Stimulated activated CD4-positive, alpha-beta T cell treated with anti-CD3 and anti-CD28 coated beads, Interleukin-4, amount 100 ng/mL, for 24 hours (primary cell): ENCODE results near the gene FAR2.
A peak's percentile ranks its signal among the peaks of the same experiment; 100 is the strongest.
"Not testable (repeated sequence)": the region's sequence is repeated elsewhere in the genome, so short reads cannot be mapped to it uniquely, and the experiment has no call there.

Experiments used
- DNase-seq: peaks from one replicate; pipeline ENCODE4 v3.0.0-alpha.2; 2020

FAR2 gene

DNA sequence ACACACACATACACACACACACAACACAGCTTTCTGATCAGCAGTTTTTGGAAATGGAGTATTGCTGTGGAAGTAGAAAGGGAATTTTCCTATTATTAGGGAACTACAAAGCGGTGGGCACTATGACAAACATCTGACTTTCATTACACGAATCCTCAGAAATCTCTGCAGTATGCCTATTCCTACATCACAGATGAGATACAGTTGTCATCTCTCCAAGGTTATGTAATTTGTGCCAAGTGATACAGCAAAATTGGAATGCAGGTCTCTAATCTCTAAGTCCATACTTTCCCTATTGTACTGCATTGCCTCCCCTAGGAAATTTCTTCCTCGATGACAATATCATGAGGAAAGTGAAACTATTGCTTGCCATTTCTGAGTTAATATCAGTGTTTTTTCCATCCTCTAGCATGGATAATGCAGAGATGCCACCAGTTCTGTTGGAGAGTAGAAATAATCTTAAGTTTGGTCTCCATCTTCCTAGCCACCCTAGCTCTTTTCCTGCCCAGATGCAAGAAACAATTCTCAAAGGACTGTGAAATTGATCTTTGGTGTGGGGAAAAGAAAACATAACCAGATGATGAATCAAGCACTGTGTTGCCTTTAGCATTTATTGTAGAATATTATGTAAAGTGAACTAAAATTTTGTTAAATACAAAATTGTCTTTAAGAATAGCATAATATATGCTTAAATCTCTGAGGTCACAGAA lies 137.2 kb downstream of the FAR2 start:
- no peak for DNase-seq

DNA sequence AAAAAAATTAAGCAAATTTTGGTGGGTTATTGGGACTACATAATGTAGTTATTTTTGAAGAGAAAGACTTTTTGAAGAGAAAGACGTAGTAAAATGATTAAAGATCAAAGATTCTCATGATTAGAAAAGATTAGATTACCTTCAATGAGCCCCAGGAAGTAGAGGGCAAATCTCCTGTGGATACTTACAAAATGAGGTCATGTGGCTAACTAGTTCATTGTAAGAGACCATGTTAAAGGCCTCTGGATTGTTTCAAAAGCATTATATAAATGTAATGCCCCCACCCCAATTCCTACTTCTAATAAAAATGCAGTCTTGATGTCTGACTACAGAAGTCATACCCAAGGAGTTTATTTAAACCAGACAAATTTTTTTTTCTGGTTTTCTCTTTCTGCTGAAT lies 138.5 kb downstream of the FAR2 start:
- no peak for DNase-seq

DNA sequence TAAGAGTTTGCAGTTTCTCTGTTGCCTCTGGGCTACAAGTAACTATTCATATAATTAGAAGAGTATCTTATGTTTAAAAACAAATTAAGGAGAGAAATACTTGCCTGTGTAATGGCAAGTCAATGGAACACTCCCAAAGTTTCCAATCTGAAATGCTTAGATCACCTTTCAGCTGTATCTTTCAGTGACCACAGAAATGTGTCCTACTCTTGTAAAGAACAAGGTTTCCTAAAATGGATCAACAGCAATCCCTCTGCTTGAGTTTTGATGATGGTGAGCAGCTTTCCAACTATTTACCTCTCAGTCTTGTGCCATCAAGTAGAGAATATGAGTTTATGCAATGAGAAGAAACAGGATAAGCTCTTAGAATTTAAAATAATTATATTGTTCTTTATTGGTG lies 139.0 kb downstream of the FAR2 start:
- no peak for DNase-seq

DNA sequence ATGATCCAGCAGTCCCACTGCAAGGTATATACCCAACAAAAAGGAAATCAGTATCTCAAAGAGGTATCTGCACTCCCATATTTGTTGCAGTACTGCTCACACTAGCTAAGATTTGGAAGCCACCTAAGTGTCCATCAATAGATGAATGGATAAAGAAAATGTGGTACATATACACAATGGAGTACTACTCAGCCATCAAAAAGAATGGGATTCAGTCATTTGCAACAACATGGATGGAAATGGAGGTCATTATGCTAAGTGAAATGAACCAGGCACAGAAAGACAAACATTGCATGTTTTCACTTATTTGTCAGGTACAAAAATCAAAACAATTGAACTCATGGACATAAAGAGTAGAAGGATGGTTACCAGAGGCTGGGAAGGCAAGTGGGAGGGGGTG lies 141.4 kb downstream of the FAR2 start:
- not testable (repeated sequence) for DNase-seq

DNA sequence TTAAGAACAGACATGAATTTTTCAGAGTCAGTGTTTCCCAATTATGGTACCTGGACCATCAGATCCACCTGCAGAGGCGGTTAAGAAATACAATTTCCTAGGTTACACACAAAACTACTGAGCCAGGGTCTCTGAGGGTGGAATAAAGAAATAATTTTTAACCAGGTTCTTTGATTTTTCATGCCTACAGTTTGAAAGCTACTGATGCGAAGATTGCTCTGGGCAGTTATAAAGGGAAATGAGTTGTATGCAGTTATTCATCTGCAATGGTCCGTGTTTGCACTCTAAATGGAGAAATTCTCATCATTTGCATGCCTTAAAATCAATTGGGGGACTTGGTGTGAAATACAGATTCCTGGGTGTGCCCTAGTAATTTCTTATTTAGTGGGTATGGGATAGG lies 142.1 kb downstream of the FAR2 start:
- no peak for DNase-seq

GRCh38 chr12:29299633-29300032 lies 150.6 kb downstream of the FAR2 start:
- no peak for DNase-seq

DNA sequence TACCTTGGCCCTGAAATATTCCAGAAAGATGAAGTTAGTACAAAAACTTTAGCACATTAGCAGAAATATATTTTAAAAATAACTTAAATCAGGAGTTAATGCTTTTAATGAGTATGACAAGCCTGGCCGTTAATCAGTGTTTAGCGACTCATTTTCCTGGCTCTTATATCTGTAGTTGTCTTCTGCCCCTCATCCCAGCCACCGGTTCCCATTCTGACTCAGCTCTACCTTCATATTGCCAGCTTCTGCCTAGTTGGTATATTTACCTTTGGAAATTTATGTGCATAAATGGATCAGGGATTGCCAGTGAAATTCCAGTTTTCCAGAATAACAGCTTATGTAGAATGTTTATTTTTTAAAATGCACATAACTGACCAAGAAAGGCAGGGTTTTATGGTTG lies 152.0 kb downstream of the FAR2 start:
- no peak for DNase-seq

DNA sequence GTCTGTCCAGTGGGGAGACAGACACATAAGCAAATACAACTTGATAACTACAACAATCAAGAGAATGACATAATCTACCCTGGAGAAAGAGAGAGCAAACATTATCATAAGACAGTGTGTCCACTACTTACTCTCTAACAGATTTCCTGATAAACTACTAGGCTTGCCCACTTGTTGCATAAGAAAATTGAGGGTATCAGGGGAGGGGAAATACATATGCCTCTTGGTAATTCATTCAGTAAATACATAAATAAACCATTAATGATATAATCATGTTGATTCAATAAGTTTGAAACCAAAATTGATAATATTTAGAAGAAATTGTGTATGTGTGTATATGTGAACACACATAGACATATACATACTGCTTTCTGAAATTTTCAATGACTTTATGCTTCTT lies 155.3 kb downstream of the FAR2 start:
- DNase-seq = no peak

GRCh38 chr12:29306266-29306665 lies 157.2 kb downstream of the FAR2 start:
- no peak for DNase-seq

DNA sequence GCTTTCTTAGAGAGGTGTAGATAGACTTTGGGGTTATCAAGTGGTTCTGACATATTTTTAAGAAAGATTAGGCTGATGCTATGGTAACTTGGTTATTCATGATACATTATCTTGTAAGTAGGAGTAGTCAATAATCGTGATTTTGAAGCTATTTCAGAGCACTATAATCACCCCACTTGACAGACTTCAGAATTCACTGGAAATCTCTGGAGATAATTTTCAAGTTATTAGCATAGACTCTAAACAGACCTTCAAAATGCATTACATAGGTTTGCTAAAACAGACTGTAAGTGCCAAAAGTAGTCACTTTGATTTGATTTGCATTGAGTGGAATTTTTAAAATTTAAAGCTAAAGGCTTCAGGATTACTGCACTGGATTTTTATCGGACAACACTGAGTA lies 157.6 kb downstream of the FAR2 start:
- no peak for DNase-seq

DNA sequence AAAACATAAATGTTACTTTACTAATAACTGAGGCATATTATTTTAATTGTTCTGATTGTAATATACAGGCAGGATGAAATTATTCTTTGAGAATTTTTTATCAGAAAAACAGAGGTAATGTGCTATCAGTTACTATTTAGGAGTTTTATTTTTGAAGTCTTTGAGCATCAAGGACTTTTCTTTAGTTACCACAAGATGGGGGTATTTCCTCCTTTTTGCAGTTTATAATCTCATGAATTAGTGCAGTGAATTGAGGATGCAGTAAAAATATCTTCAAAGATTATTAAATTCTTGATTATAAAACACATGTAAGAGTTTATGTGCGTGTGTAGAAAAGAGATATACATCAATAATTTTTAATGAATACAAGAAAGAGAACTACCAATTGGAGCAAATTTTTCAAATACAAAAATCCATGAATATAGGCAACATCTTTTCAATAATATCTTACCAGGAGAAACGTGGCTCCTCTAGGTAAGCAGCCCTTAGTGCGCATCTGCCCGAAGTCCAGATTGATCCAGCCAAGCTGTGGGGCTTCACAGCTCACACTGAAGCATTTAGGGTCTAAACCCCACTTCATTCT lies 160.3 kb downstream of the FAR2 start:
- no peak for DNase-seq

GRCh38 chr12:29310899-29311298 lies 161.8 kb downstream of the FAR2 start:
- no peak for DNase-seq

GRCh38 chr12:29314416-29314815 lies 165.3 kb downstream of the FAR2 start:
- DNase-seq = no peak

DNA sequence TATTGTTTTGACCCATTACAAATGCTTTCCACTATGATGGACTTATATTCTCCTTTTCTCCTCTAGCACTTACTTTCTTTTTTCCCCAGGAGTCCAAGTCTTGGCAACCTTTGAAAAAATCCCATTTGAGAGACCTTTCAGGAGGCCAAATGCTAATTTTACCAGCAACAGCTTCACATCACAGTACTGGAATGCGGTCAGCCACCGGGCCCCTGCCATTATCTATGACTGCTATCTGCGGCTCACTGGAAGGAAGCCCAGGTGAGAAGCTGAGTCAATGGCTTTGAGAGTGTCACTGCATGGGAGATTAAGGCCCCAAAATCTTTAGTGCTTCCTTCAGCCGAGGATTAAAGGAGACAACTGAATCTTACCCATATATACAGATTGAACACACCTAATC lies 167.7 kb downstream of the FAR2 start:
- DNase-seq = no peak

DNA sequence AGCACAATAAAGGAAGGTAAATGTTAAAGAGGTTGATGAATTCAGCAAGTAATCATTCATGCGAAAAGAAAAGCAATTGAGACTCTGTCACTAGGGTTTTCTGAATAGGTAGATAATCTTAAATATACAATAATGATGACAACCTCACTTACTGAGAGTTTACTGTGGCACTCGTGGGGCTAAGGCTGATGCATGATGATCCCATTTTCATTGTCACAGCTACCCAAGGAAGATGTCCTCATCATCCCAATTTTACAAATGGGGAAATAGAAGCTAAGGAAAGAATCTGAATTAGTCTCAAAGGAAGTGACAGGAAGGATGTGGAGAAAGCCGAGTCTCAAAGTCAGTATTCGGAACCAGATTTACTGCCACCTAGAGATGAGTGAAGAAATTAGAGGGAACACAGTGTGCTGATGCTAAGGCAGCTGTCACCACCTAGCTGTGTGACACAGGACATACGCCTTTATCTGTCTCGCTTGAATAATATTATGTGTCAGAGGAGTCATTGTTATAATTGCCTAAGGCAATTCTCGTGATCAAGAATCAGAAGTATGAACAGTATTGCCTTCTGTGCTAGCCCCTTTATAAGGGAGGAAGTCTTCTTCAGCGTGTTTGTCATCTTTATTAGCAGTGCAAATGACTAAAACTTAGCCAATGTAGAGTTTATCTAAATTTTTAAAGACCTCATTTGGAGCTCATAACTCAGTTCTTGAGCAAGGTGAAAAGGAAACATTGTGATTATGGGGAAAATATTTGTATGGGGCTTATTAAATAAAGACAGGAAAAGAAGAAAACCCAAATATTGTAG lies 168.7 kb downstream of the FAR2 start:
- DNase-seq = peak; percentile 41

- no peak for DNase-seq
Observed at GRCh38 chr12:29320295-29321085, 171.4 kb downstream of the FAR2 start.

- DNase-seq = no peak
Observed at GRCh38 chr12:29322157-29322556, 173.1 kb downstream of the FAR2 start.

DNA sequence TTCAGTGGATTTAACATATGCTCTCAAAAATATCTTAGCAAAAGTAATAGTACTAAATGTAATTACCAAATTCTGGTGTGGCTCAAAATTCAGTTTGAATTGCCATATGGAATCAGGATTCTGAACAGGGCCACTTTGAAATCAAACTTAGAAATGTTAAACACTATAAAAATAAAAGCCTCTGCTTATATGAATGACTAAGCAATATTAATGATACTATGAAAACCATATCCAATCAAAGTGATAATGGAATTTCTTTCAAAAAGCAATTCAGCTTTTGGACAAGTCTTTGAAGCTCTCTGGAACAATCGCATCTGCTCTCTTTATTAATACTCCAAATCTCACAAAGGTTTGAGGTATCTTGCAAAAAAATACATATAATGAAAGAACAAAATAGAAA lies 180.3 kb downstream of the FAR2 start:
- no peak for DNase-seq

- DNase-seq = no peak
Observed at GRCh38 chr12:29333178-29333577, 184.1 kb downstream of the FAR2 start.

- no peak for DNase-seq
Observed at GRCh38 chr12:29334937-29335336, 185.9 kb downstream of the FAR2 start.

GRCh38 chr12:29337325-29337724 lies 188.2 kb downstream of the FAR2 start:
- no peak for DNase-seq

GRCh38 chr12:29343022-29343799 lies 194.1 kb downstream of the FAR2 start:
- no peak for DNase-seq
